Stimulated activated CD4-positive, alpha-beta T cell treated with anti-CD3 and anti-CD28 coated beads, TNF-alpha, amount 100 ng/mL, for 48 hours (primary cell): ENCODE results near the gene NRP1.

Experiments used
- DNase-seq, 3 donors: peaks; one replicate each; pipeline ENCODE4 v3.0.0-alpha.2; 2020; ENCODE audit warnings: low read depth in 3 of 3

NRP1 gene

GRCh38 chr10:33212061-33212748 lies 122.3 kb downstream of the NRP1 start:
- no peak for DNase-seq

- peak in 2 of 3 donors; percentile 2 to 13 for DNase-seq
These were observed 123.2 kb downstream of the NRP1 start for GRCh38 chr10:33211106-33211878.

- no peak for DNase-seq
These were observed 124.7 kb downstream of the NRP1 start for GRCh38 chr10:33209802-33210201.

DNA sequence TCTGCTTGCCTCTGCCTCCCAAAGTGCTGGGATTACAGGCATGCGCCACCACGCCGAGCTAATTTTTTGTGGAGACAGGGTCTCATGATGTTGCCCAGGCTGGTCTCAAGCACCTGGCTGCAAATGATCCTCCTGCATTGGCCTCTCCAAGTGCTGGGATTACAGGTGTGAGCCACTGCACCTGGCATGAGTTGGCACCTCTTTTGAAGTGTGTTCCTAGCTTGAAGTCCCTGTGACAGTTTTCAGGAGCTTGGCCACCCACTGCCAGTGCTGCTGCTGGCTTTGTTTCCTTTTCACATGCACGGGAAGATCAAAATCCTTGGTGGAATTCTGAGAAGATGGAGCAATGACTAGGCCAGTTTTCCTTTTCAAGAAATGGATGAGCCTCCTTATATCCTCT lies 126.3 kb downstream of the NRP1 start:
- DNase-seq, result no peak

GRCh38 chr10:33204031-33204430 lies 130.4 kb downstream of the NRP1 start:
- DNase-seq, result no peak

GRCh38 chr10:33201971-33202370 lies 132.5 kb downstream of the NRP1 start:
- DNase-seq, result no peak

- no peak for DNase-seq
These were observed 133.2 kb downstream of the NRP1 start for GRCh38 chr10:33201056-33201780.

DNA sequence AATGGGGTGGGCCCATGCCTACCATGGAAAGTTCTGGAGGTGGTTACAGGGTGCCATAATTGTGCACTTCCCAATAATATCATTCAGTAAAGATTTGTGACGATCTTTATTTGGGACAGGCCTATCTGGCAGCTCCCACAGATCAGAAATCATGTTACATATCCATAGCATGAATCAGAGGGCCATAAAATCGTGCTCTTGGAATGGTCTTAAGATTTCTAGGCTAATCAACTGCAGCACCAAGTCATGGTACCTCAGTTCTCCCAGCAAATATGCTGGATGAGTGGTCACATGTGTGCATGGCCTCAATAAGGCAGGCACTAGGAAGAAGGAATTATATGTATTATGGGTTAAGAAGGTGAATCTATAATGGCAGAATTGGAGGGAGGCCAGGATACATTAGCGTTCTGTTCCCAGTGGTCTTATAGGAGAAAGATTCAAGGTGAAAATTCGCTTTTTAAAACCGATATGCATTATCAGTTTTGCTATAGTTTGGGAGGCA lies 134.7 kb downstream of the NRP1 start:
- no peak for DNase-seq

- no peak for DNase-seq
These were observed 135.9 kb downstream of the NRP1 start for GRCh38 chr10:33198610-33199009.

DNA sequence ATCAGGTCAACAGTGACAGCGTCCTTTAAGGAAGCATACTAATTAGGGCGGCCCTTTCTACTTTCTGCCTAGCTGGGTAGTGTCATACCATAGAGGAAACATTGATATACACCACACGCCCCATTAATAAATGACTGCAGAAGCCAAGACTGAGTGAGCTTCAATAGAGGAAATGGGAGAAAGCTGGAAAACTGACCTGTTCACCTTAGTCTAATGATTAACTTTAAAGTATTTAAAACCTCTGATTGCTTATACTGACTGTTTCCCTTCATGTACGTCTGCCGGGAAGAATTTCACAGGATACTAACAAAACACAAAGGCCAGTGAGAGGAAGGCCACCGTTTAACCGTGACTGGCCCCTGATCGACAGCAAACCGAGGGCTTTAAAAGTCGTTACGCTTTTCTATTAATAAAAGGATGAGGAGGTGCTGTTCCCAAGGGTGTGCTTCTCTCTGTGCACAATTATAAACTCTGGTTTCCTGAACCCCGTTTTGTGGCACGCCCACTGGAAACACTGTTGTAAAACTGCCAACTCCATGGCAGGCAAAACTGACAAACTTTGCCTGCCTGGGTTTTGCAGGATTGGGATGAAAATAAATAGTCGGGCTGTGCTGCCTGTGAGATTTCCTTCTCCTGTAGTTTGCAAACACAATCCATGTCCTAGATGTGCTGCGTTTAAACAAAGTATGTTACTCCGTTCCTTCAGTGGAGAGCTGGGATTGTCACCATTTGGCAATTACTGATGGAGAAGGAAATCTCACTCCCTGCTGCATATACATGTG lies 137.6 kb downstream of the NRP1 start:
- no peak for DNase-seq

- no peak for DNase-seq
These were observed 138.1 kb downstream of the NRP1 start for GRCh38 chr10:33196377-33196706.

GRCh38 chr10:33195608-33196376 lies 138.7 kb downstream of the NRP1 start:
- DNase-seq, result no peak

DNA sequence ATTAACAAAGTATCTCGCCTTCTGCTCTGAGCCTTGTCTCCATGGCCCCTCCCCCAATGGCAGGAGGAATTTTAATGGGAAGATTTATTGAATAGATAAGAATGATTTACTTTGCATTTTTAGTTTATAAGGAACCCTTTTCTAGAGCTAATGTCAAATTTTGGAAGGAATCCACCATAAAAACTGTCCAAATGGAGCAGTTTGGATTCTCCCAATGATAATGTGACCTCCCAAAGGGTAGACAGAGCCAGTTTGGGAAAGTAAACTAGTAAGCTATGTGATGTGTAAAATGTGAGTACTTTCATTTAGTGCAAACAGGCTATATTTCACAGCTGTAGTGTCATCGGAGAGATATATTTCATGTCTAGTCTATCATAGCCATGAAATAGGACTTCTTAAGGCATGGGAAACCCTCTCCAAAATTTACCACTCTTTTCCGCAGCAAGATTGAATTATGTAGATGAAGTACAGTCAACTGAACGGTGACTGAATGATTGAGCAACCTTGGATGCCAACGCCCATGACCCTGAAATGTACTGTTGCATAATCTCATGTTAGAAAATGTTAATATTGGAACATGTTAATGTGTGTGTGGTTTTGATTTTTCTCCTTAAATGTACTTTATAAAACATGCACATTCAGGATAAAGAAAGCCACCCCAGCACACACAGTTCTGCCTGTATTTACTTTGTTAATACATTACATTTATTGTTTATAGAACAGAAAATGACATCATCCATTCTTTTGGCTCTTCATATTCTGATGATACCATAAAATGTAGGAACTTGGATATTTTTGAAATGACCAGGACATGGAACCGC lies 140.6 kb downstream of the NRP1 start:
- no peak for DNase-seq

GRCh38 chr10:33193057-33193700 lies 141.3 kb downstream of the NRP1 start:
- peak; percentile 48 to 67 (median 49) for DNase-seq

- DNase-seq, result no peak
These were observed 142.3 kb downstream of the NRP1 start for GRCh38 chr10:33192190-33192589.

- DNase-seq, result no peak
These were observed 144.1 kb downstream of the NRP1 start for GRCh38 chr10:33190406-33190805.

GRCh38 chr10:33189808-33190207 lies 144.7 kb downstream of the NRP1 start:
- no peak for DNase-seq

GRCh38 chr10:33189363-33189762 lies 145.1 kb downstream of the NRP1 start:
- no peak for DNase-seq

DNA sequence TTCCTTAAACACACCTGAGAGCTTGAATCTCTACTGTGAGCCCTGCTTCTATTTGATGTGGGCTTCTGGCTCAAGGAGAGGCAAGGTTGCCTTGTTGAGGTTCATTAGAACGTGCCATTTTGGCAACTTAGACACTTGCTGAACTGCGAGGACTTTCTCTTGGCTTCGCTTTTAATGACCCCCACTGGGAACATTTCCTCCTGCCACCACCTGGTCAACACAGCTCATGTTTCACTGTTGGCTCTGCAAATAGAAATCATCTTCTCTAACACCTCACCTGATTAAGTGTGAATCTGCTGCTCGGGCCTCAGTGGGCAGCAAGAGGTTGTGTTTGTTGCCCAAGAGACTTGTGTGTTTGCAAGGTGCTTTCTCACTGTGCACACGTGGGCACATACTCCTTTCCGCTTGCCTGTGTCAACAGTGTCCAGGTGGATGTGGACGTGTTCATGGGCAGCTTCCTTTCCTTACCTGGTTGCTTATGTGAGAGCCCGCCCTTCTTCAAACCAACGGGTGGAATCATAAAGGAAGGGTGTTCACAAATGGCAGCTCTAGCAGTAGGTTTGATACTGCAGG lies 147.0 kb downstream of the NRP1 start:
- DNase-seq, result no peak
